Non-pigmented ciliary epithelial cell (primary cell): ENCODE measurements around the gene UBR1.
"Not testable (repeated sequence)": the region's sequence is repeated elsewhere in the genome, so short reads cannot be mapped to it uniquely, and the experiment has no call there.

Experiments used
- DNase-seq: peaks from one replicate; pipeline ENCODE4 v3.0.0-alpha.2; 2010; ENCODE audit warnings: low read depth

The UBR1 gene

DNA sequence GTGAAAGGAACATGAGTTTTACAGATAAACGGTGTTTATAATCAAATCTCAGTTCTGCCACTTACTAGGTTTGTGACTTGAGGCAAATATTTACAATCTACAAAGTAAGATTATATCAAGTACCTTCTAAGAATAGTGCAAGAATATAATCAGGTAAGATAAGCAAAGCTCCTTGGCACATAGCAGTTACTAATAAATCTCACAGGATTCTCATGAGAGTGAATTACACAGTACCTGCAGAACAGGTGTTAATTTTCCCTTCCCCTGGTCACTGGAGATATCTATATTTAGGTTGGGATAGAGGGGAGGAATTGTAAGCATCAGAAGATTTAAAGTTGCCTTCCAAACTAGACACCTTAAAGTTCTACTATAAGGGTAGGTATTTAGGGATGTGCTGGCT is 53.0 kb downstream of the UBR1 start:
- DNase-seq, result no peak

DNA sequence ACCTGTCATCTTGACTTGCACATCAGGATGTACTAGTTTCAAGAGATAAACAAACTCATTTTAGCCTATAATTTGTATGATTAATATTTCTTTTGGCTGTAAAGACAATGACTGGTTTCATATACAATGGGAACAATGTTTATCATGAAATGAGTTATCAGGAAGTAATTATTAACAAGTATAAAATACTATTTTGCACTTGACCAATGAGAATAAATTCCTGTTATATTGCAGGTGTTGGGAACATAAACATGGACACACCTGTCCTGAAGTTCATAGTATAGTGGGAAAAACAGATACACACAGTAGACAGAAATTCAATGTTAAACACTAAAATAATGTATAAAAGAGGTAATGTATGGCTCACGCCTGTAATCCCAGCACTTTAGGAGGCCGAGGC is 56.9 kb downstream of the UBR1 start:
- no peak for DNase-seq

DNA sequence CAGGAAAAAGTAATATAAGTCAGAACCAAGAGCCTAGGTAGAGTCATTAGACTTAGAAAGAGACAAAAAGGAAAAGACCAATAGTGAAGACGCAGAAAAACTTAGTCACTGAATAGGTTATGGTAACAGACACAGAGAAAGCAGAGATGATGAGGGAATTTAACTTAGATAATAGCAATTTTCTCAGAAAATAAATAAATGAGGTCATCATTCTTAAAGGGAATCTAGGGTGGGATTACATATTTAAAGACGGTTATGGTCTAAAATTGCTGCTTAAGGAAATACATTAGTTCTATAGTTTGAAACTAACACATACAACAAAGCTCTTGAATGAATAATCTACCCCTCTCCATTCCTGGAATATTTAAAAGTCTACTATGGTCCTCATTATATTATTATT is 59.4 kb downstream of the UBR1 start:
- no peak for DNase-seq

DNA sequence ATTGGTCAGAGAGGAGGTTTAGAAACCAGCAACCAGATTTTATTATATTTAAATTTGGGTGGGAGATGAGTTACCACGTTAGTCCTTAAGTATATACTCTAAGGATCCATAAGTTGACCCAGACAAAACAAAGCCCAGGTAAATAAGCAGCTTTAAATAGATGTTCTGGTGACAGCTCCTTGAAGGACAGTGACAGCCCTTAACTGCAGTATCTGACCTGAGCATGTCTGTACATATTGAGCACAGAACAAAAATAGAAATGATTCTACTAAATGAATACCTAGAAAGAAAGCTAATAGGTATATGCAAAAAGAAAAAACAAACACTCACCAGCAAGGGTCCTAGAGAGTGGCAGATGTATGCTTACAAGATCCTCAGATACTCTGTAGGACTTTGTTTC is 63.0 kb downstream of the UBR1 start:
- DNase-seq, result no peak

DNA sequence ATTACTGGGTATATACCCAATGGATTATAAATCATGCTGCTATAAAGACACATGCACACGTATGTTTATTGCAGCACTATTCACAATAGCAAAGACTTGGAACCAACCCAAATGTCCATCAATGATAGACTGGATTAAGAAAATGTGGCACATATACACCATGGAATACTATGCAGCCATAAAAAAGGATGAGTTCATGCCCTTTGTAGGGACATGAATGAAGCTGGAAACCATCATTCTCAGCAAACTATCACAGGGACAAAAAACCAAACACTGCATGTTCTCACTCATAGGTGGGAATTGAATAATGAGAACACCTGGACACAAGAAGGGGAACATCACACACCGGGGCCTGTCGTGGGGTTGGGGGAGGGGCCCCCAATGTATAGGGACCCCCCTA is 64.8 kb downstream of the UBR1 start:
- DNase-seq, result not testable (repeated sequence)

DNA sequence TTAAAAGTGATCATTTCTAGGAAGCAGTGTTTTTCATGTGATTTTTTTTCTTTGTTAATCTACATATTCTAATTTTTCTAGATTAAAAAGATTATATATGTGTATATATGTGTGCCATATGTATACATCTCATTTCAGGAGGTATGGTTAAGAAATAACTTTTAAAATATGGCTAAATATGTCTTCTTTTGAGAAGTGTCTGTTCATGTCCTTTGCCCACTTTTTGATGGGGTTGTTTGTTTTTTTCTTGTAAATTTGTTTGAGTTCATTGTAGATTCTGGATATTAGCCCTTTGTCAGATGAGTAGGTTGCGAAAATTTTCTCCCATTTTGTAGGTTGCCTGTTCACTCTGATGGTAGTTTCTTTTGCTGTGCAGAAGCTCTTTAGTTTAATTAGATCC is 70.6 kb downstream of the UBR1 start:
- not testable (repeated sequence) for DNase-seq

DNA sequence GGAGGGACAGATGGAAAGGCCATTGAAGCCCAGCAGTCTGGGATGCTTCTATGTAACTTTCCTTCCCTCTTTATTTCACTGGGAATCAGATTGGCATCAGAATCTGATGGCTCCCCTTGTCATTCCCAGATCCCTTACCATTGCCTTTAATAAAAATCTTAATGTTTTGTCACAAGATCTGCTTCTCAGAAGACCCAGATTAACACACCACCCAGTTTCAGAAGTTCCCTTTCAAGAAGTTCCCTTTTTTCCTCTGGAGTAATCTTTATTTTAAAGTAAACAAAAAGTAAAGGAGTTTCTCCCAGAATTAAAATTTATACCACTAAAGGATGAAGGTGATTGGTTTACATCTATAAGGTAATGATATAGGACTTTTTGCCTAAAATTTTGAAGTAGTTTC is 76.4 kb downstream of the UBR1 start:
- no peak for DNase-seq

DNA sequence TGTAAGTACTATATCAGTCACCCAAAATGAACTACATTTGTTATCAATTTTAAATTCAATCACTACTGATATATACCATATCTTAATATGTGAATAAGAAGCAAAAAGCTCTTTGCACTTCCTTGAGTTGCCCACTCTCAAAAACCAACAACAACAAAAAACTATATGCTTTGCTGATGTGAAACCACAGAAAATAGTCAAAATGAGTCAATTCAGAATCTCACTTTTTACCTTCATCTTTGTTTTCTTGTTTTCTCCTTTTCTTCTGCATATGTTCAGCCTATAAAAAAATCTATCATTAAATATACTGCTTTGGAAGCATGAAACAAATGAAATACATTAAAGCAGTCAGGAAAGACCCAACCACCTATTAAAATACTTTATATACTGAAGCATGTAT is 80.7 kb downstream of the UBR1 start:
- no peak for DNase-seq

DNA sequence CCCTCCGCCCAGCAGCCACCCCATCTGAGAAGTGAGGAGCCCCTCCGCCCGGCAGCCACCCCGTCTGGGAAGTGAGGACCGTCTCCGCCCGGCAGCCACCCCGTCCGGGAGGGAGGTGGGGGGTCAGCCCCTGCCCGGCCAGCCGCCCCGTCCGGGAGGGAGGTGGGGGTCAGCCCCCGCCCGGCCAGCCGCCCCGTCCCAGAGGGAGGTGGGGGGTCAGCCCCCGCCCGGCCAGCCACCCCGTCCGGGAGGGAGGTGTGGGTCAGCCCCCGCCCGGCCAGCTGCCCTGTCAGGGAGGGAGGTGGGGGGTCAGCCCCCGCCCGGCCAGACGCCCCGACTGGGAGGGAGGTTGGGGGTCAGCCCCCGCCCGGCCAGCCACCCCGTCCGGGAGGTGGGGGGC is 91.2 kb downstream of the UBR1 start:
- DNase-seq, result not testable (repeated sequence)

DNA sequence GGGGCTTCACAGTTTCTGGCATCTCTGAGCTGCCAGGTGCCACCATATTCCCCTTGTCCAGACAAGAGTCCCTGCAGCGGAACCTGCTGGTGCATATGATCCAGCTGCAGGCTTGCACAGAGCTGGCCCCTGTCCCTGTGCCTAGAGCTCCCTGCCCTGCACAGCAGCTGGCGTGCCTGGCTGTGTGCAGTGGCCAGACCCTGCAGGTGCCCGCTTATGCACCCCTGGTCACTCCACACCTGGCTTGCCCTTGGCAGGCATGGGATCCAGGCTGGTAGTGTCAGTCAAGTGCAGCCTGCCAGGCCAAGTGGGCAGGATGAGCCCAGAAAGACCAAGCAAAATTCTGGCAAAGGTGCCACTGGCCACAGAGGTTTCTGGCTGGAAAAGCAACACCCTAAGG is 96.6 kb downstream of the UBR1 start:
- no peak for DNase-seq

DNA sequence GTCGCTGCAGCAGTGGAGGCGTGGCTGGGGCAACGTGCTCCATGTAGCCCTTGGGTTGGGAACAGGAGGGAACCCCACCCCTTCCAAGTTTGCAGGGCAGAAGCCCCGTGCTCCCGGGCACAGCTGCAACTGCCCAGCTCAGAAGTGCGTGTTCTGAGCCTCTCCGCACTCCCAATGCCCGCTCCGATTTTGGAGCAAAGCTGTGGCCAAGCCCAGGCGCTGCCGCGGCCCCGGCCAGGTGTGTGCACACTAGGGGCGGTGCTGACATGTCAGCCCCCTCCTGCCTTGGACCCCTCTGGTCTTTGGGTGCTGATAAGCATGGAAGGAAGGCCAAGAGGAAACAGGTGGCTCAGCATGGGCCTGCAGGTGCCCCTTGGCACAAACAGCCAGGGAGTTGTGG is 97.7 kb downstream of the UBR1 start:
- DNase-seq, result no peak

DNA sequence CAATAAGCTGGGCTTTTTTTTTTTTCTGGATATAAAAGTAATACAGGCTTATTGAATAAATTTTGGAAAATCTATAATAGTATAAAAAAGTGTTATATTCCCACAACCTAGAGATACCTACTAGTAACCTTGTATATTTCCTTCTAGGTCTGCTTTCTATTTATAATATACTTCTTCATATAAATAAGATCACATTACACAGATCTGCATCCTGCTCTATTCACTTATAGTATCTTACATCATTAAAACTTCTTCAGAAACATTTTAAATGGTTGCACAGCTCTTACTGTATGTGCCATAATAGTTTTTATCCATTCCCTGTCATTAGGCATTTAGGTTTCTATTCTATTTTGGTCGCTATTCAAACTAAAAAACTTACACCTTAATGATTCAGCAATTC is 98.3 kb downstream of the UBR1 start:
- no peak for DNase-seq

DNA sequence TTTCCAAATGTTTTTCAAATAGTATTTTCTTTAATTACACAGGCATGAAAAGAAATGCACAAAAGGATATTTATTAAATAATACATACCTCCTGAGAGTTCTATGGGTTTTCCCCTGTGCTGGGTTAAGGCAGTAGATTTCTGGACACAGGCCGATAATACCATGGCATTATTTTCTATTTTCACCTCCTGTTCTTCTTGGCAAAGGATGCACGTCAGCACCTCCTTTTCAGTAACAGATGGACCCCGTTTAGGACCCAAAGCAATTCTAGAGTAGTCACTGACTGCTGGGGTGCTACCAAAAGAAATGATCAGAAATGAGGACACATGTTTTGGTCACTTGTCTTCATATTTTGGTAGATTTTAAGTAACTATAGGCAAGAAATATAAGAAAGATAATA is 98.8 kb downstream of the UBR1 start:
- no peak for DNase-seq

DNA sequence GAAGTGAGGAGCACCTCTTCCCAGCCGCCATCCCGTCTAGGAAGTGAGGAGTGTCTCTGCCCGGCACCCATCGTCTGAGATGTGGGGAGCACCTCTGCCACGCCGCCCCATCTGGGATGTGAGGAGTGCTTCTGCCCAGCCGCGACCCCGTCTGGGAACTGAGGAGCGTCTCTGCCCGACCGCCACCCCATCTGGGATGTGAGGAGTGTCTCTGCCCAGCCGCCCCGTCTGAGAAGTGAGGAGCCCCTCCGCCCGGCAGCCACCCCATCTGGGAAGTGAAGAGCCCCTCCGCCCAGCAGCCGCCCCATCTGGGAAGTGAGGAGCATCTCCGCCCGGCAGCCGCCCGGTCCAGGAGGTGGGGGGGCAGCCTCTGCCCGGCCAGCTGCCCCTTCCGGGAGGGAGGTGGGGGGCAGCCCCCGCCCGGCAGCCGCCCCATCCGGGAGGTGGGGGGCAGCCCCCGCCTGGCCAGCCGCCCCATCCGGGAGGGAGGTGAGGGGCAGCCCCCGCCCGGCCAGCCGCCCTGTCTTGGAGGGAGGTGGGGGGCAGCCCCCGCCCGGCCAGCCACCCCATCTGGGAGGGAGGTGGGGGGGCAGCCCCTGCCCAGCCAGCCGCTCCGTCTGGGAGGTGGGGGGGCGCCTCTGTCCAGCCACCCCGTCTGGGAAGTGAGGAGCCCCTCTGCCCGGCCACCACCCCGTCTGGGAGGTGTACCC is 100.8 kb downstream of the UBR1 start:
- DNase-seq, result not testable (repeated sequence)

DNA sequence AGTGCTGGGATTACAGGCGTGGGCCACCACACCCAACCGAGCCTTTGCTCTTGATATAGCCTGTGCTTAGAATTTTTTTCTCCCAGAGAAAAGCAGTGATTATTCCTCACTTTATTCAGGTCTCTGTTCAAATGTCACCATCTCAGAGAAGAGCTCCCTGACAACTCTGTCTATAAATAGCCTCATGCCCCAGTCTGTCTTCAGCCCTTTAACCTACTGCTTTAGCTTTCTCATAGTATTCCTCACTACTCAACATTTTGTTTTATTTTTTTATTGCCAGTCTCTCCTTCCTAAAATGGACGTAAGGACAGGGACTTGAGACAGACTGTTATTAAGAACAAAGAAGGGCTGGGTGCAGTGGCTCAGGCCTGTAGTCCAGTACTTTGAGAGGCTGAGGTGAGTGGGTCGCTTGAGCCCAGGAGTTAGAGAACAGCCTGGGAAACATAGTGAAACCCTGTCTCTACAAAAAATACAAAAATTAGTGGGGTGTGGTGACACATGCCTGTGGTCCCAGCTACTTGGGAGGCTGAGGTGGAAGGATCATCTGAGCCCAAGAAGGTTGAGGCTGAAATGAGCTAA is 106.5 kb downstream of the UBR1 start:
- no peak for DNase-seq

DNA sequence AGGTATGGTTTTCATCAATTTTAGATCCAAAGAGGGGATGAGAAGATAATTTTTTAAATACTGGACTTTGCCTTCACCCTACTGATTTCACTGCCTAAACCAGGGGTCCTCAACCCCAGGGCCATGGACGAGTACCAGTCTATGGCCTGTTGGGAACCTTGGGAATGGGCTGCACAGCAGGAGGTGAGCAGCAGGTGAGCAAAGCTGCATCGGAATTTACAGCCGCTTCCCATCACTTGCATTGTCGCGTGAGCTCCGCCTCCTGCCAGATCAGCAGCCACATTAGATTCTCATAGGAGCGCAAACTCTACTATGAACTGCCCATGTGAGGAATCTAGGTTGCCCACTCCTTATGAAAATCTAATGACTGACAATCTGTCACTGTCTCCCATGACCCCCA is 109.0 kb downstream of the UBR1 start:
- DNase-seq, result no peak

DNA sequence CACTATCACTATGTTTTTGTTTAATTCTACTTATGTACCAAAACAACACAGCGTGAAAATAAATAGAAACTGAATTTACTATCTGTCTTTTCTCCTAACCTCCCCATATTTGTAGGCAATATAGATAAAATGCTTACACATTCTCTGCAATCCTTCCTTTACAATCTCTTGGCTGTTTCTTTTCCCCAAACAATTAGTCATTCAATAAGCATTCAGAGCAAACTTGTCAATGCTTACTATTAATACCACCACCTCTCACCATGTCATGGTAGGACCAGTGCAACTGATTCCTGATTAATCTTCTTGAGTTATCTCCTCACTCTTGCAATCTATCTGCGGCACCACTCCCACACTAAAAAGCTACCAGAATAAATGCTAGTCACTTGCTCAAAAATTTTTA is 111.3 kb downstream of the UBR1 start:
- peak; percentile 47 for DNase-seq

DNA sequence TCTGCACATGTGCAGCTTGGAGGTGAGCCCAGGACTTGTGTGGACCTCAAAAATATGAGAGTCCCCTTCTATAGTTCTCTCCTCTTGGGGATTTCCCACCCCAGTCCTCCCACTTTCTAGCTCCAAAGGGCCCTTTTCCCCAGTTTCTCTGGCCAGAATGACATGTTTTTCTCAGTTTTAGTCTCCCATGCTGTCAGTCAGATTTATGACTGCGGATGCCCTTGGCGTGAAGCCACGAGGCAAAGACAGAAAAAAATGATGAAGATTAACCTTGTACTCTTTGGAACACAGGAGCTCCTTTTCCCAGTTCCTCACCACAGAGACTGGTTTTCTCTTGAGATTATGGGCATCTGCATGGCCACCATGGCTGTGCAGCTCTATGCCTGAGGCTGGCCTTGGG is 113.2 kb downstream of the UBR1 start:
- no peak for DNase-seq

DNA sequence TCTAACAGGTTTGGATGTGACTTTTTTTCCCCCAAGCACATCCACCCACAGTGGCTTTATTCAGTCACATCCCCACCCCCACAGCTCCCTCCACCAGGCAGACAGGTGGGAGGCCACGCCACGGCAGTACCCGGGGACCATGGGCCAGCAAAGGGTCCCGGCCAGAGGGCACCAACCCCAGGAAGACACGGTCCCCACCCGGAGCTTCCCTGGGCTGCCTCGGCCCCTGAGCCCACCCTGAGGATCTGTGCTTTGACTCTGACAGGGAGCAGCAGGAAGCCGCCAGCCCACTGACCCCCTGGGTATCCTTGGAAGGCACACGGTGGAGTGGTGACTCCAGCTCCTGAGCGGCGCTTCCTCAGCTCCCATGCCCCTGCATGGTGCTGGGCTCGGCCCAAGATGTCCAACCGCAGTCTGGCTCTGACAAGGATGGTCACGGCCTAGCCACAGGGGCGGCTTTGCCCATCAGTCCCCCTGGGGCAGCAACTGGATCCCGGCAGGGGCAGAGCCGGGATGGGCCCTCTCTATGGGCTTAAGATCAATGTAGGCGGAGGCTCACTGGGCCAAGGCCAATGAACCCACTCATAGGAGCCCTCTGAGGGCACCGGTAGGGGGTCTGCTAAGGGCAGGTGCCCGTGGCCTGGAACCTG is 119.0 kb downstream of the UBR1 start:
- DNase-seq, result no peak

DNA sequence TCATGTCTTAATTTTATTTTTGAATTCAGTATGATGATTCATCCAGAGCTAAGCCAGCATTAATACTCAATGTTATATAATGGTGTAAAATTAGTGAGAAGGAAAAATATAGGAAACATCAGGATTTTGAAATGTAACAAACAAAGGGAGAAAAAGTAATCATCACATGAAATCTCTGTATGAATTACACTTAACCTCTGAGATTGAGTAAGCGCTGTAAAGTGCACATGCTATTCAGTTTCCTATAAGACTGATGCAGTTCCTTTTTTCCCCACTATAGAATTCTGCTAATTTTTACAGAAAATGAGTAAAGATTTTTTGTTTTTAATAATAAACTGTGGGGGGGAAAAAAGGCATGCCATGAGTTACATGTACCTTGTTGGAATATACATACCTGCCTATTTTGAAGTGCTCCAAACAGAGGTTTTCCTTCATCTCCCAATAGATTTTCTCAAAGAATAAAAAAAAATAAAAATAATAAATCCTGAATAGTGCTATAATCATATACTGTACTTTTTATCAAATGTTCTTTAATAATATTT is 121.3 kb downstream of the UBR1 start:
- no peak for DNase-seq

DNA sequence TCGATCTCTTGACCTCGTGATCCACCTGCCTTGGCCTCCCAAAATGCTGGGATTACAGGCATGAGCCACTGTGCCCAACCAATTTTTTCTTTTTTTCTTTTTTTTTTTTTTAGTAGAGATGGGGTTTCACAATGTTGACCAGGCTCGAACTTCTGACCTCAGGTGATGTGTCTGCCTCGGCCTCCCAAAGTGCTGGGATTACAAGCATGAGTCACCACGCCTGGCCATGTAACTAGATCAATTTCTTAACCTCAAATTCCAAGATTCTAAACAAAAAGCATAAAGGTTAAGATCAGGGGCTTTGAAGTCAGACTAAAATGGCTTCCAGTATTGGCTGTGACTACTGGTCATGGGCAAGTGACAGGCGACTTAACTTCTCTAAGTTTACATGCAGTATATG is 126.7 kb downstream of the UBR1 start:
- DNase-seq, result not testable (repeated sequence)

DNA sequence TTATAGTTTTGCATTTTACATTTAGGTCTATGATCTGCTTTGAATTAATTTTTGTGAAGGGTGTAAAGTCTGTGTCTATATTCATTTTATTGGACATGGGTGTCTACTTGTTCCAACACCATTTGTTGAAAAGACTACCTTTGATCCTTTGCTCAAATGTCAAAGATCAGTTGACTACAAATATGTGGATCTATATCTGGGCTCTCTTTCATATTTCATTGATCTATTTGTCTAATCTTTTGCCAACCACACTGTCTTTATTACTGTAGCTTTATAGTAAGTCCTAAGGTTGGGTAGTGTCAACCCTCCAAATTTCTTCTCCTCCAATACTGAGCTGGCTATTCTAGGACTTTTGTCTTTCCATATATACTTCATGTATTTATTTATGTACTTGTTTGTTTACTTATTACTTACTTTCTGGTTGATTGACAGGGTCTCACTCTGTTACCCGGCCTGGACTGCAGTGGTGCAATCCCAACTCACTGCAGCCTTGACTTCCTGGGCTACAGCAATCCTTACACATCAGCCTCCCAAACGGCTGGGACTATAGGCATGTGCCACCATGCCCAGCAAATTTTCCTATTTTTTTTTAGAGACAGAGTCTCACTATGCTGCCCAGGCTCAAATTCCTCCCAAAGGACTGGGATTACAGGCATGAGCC is 131.5 kb downstream of the UBR1 start:
- DNase-seq, result no peak

DNA sequence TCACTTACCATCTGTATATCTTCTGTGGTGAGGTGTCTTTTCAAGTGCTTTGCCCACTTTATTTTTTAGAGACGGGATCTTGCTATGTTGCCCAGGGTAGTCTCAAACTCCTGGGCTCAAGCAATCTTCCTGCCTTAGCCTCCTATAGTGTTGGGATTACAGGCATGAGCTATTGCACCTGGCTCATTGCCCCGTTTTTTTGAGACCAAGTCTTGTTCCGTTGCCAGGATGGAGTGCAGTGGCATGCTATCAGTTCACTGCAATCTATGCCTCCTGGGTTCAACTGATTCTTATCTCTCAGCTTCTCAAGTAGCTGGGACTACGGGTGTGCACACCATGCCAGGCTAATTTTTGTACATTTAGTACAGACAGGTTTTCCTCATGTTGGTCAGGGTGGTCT is 132.7 kb downstream of the UBR1 start:
- no peak for DNase-seq
